Muscle of back (tissue), 11 donors: Measurements from ENCODE around the gene ASMT. TPM values are rescaled to one million over a fixed set of nuclear protein-coding genes. Genes with fewer than 3 reads are reported as not detected.
"Not testable (repeated sequence)": the region's sequence is repeated elsewhere in the genome, so short reads cannot be mapped to it uniquely, and the experiment has no call there.

Experiments used
- DNase-seq, 3 donors: peaks; one replicate each; pipeline versions ENCODE4 v3.0.0 to v3.0.0-alpha.2; 2013
- polyA plus RNA-seq, 10 donors: library from polyadenylated mRNA; unstranded; fragments of 120-200 nt; gene quantifications; one replicate each; pipeline ENCODE4 v1.2.1, GENCODE V29; 2013; ENCODE audit not compliant: insufficient read length in 10 of 10

ASMT gene
- polyA plus RNA-seq, 10 donors = 0.15 to 0.67 (median 0.28) TPM; not detected in 6

DNA sequence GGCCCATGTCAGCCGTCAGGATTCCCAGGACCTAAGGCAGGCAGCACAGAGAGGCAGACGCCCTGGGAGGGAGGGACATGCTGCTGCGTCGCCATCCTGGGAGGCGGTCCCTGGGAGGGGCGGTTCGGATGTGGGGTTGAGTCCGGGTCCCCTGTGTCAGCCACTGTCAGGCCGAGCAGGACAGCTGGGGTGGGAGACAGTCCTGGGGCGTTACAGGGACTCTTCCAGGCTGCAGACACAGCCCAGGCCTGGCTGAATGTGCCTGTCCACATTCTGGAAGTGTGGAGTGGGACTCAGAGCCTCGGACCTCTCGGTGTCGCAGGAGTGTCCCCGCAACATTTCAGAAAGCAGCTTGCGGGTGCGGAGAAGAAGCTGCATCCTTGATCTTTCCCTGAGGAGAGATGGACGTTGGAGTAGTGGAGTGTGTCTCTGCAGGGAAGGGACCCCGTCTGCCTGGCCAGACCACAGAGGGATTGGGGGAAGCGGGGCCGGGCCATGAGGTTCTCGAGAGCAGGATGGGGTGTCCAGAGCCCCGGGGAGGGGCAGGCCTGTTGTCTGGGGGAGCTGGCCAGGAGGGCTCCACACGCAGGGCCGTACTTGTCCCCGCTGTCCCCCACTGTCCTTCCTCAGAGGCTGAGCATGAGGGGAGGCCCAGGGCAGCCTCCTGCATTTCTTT lies 17.4 kb upstream of the ASMT start:
- no peak for DNase-seq

DNA sequence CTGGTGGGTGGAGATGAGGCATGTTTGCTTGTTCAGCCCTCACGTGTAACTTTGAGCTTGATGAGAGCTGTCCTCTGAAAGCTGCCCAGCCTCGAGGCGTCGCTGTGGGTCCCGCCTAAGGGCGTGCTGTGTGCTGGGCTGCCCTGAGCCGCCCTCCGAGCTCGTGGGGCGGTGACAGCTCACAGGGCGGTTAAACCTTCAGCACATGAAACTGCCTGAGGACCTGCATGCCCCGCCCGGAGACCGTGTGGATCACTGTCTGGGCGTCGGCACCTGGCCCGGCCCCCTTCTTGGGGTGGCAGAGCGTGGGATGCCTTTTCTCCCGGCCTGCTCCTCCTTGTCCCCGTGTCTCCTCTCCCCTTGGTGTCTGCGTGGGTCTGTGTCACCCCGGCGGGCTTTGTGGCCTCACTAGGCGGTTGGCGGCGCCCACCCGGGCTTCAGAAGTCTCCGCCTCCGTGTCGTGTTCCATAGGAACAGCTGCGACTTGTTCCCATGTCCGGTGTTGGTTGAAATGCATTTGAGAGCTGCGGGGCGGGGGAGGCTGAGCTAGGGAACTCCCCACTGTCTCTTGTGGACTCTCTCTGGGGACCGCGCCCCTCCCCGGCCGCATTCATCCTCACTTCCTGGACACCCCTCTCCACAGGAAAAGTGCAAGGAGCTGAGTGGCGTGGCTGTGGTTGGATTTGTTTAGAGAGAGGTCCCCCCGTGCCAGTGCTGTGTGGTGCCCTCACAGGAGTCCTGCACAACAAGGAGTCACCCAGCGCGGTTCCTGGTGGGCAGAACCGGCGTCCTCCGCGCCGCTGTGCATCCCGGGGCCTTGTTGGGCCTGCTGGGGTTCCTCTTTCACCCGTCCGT lies 16.6 kb upstream of the ASMT start:
- DNase-seq = no peak

DNA sequence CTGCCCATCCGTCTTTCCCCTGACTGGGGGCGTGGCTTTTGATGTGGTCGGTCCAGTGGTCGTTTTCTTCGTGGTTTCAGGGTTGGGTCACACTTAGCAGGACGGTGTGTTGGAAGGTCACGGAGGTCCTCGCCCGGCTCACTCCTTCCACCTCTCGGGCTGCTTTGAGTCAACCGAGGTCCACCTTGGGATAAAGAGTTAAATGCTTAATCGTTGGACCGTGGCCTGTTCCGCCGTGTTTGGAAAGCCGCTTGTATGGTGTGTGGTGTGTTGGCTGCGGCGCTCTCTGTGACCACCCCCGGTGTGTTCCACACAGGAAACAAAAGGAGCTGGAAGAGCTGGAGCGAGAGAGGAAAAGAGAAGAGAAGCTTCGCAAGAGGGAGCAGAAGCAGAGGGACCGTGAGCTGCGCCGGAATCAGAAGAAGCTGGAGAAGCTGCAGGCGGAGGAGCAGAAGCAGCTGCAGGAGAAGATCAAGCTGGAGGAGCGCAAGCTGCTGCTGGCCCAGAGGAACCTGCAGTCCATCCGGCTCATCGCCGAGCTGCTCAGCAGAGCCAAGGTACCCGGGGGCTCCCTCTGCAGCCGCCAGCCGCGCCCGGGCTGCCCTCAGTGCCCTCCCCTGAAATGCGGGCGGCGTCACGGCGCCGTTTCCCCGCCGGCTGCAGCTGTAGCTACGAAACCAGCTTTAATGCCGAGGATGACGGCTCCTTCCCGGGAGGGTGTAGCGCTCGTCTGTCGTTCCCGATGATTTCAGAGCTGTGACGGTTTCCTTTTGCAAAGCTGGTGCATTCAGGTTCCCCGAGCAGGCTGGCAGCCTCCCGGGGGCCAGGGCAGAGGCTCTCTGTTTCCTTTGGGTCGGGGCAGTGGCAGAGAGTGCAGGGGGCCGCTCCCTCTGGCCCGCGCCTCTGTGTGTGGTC lies 15.7 kb upstream of the ASMT start:
- DNase-seq = no peak

DNA sequence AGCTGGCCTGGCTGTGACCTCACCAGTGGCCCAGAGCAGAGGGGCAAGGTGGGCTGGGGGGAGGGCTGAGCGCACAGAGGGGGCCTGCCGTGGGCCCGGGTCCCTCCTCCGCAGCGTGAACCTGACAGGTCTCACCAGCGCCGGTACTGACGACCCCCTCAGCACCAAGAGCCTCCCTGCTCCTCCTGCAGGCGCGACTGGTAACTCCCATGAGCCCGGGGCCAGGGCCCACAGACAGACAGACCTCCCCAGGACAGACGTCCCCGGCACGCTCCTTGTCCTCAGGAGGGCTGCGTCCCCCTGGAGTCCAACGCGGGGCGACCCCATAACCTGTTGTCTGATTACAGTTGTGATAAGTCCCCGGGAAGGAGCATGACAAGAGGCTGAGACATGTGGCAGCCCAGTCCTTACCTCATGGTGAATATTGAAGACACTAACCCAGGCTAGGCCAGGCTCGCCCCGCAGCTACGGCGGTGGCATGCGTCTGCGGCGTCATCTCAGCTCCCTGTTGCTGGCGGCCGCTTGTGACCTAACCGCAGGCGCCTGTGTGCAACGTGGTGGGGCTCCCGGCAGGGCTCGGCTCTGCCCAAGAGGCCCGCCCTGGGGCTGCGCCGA lies 15.0 kb upstream of the ASMT start:
- no peak for DNase-seq

DNA sequence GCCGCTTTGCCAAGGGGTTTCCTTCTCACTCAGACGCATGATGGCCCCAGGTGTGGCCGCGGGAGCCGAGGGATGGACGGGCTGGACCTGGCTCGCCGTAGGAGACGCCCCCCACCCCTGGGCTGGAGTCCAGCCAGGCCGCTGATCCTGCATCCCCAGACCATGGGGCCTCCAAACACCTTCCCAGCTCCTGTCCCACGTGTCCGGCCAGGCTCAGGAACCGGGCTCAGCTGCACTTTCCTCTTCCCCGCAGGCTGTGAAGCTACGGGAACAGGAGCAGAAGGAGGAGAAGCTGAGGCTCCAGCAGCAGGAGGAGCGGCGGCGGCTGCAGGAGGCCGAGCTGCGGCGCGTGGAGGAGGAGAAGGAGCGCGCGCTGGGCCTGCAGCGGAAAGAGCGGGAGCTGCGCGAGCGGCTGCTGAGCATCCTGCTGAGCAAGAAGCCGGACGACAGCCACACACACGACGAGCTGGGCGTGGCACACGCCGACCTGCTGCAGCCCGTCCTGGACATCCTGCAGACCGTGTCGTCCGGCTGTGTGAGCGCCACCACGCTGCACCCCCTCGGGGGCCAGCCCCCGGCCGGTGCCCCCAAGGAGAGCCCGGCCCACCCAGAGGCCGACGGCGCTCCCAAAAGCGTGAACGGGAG lies 14.3 kb upstream of the ASMT start:
- no peak for DNase-seq

DNA sequence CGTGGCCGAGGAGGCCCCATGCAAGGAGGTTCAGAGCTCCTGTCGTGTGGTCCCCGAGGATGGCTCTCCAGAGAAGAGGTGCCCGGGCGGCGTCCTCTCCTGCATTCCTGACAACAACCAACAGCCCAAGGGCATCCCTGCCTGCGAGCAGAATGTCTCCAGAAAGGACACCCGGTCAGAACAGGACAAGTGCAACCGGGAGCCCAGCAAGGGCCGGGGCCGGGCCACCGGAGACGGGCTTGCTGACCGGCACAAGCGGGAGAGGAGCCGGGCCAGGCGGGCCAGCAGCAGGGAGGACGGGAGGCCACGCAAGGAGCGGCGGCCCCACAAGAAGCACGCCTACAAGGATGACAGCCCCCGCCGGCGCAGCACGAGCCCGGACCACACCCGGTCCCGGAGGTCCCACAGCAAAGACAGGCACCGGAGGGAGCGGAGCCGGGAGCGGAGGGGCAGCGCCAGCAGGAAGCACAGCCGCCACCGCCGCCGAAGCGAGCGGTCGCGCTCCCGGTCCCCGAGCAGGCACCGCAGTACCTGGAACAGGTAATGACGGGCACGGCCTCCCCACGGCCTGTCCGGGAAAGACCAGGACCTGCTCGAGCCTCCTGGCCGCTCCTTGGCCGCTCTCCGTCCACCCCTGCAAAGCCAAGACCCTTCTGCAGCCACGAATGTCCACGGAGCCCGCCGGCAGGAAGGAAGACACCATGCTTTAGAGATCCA lies 13.7 kb upstream of the ASMT start:
- no peak for DNase-seq

DNA sequence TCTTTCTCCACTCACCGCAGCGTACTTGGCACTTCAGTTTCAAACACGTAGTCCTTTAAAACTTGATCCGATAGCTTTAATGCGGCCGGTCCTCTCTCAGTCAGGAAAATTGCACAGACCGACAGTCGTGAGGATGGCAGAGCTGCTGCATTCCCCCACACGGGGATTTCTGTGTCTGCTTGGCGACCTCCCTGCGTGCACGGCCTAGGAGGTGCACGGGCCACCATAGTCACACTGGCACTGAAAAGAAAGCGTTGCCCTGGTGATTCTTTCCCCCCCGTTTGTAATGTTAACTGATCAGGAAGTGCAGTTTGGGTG lies 13.1 kb upstream of the ASMT start:
- no peak for DNase-seq

DNA sequence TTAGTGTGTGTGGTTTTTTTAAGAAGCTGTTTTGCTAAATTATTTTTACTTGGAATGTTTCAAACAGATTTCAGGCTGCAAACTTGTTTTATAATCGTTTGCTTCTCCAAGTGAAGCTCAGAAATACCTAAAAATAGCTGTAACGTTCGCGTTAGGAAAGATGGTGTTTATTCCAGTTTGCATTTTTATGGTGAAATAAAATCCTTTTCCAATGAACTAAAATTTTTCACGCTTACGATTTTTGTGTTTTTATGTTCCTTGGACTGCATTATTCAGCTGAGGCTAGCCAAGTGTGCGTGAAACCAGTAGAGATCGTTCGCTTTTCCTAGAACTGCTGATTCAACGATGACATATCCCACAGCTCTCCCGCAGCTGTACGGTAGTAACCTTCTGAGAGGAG lies 12.6 kb upstream of the ASMT start:
- no peak for DNase-seq

DNA sequence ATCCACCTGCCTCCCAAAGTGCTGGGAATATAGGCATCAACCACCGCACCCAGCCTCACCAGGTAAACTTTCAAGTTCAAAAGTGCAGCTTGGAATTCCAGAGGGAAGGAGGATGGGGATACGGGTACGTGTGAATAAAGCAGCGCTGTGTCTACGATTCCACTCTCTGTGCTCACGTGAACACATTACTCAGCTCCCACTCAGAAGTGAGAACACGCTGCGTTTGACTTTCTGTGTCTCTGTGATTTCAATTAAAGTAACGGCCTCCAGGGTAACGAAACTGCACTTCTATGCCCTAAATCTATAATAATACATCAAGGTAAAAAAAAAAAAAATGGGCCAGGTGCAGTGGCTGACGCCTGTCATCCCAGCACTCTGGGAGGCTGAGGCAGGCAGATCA lies 8.4 kb upstream of the ASMT start:
- no peak for DNase-seq

DNA sequence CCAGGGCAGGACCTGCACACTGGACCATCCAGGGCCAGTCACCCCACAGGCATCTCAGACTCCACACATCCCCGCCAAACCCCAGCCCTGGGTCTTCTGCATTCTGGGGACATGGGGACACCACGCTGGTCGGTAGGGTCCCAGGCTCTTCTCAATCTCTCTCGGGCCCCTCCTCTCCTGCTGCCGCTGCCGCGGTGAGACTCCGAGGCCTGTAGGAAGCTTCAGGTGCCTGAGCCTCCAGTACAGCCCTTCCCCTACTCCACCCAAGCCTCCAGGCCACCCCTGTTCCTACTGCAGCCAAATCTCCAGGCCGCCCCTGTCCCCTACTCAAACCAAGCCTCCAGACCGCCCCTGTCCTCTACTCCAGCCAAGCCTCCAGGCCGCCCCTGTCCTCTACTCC lies 5.5 kb upstream of the ASMT start:
- no peak for DNase-seq

DNA sequence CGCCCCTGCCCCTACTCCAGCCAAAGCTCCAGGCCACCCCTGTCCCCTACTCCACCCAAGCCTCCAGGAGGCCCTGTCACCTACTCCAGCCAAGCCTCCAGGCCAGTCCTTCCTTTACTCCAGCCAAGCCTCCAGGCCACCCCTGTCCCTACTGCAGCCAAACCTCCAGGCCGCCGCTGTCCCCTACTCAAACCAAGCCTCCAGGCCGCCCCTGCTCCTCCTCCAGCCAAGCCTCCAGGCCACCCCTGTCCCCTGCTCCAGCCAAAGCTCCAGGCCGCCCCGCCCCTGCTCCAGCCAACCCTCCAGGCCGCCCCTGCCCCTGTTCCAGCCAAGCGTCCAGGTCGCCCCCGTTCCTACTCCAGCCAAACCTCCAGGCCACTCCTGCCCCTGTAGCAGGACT lies 5.1 kb upstream of the ASMT start:
- peak in 1 of 3 donors; percentile 57 for DNase-seq

DNA sequence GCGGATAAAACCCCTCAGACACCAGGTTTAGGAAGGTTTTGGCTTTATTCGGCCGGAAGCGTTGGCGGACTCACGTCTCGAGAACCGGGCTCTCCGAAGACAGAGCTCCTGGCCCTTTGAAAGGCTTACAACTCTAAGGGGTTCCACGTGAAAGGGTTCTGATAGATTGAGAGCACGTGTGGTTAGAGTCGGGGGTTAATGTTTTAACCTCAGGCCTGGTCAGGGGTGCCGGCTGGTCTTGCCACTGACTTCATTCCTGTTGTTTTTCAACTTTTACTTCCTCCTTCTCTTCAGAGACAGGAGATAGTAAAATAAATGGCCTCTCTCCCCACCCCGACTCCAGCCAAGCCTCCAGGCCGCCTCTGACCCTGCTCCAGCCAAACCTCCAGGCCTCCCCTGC lies 4.7 kb upstream of the ASMT start:
- DNase-seq = no peak

DNA sequence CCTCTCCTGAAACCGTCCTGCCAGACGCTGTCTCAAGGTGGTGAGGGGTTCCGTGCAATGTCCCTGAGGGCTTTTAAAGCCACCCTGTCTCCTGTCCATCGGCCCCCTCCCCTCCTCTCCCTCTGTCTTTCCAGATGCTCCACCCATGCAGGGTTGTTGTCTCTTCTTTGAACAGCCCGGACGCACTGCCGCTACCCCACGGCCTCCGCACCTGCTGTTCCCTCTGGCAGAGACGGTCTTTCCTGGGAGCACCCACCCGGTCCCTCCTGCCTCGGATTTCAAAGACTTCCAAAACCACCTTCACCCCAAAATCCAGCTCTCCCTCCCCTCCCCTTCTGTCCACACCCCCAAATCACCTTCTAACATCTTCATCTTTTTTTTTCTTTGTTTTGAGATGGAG lies 4.1 kb upstream of the ASMT start:
- no peak for DNase-seq

DNA sequence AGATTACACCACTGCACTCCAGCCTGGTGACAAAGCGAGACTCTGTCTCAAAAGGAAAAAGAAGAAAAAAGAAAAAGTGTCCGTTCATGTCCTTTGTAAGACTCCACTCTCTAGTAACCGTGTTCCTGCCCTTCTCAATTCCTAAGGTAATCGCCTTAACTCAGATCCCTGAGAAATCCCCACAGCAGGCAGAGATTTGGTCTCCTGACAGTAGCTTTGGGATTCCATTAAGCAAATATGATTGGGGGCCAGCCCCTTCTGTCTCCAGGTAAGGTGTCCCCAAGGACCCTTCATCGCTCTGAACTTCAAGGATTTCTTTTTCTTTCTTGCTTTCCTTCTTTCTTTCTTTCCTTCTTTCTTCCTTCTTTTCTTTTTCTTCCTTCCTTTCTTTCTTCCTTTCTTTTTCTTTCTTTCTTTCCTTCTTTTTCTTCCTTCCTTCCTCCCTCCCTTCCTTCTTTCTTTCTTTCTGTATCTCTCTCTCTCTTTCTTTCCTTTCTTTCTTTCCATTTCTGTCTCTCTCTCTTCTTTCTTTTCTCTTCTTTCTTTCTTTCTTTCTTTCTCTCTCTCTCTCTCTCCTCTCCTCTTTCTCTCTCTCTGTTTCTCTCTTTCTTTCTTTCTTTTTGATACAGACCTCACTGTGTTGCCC lies 2.1 kb upstream of the ASMT start:
- no peak for DNase-seq

DNA sequence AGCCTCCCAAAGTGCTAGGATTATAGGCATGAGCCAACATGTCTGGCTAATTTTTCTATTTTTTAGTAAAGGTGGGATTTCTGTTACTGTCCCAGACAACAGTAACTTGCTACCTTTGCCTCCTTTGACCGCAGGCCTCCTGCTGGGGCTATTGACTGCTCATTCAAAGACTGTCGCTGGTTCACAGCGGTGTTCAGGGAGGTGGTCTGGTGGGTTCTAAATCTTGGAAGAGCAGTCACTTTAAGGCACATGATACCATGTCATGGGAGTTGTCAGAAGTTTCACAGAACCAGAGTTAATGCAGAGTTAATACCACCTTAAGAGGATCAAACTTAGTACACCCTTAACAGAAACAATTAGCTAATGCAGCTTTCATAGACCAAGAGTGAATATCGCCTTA lies 3.8 kb downstream of the ASMT start:
- DNase-seq = no peak

DNA sequence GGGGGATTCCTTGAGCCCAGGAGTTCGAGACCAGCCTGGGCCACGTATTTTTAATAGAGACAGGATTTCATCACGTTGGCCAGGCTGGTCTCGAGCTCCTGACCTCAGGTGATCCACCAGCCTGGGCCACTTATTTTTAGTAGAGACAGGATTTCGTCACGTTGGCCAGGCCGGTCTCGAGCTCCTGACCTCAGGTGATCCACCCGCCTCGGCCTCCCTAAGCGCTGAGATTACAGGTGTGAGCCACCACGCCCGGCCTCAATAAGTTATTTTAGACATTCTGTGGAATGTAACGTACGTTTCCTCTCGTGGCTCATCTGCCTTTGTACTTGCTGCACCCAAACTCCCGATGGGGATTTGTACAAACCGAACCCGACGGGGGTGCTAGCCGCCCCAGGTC lies 8.8 kb downstream of the ASMT start:
- DNase-seq = no peak

DNA sequence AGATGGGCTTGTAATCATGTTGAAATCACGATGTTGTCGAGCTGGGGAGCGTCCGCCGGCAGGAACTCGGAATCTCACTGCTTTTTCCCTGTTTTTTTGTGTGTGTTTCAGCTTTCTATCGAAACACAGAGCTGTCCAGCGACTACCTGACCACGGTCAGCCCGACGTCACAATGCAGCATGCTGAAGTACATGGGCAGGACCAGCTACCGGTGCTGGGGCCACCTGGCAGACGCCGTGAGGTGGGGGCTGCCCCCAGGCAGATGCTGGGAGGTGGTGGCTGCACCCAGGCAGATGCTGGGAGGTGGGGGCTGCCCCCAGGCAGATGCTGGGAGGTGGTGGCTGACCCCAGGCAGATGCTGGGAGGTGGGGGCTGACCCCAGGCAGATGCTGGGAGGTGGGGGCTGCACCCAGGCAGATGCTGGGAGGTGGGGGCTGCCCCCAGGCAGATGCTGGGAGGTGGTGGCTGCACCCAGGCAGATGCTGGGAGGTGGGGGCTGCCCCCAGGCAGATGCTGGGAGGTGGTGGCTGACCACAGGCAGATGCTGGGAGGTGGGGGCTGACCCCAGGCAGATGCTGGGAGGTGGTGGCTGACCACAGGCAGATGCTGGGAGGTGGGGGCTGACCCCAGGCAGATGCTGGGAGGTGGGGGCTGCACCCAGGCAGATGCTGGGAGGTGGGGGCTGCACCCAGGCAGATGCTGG lies 9.4 kb downstream of the ASMT start:
- not testable (repeated sequence) for DNase-seq

DNA sequence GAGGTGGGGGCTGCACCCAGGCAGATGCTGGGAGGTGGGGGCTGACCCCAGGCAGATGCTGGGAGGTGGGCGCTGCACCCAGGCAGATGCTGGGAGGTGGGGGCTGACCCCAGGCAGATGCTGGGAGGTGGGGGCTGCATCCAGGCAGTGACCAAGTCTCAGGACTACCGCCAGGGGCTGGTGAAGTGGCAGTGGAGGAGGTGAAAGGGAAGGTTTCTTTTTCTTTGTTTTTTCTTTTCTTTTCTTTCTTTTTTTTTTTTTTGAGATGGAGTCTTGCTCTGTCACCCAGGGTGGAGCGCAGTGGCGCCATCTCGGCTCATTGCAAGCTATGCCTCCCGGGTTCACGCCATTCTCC lies 10.0 kb downstream of the ASMT start:
- DNase-seq = not testable (repeated sequence)

DNA sequence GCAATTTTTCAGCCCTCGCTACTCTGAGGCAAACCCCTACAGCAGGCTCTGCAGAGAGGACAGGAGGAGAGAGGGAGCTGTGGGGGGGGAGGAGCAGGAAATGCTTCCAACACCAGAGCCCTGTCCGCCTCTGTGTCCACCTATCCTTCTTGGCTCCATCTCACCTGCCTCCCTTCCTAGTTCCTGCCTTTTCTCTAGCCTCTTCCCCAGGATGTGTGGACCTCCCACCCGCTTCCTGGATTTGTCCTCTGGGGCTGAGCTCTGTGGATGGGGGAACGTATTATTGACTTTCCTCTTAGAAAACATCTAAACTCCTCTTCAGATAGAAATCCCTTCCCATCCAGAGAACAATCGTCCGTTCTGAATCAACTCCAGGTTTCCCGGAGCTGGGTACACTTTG lies 14.4 kb downstream of the ASMT start:
- DNase-seq = no peak

DNA sequence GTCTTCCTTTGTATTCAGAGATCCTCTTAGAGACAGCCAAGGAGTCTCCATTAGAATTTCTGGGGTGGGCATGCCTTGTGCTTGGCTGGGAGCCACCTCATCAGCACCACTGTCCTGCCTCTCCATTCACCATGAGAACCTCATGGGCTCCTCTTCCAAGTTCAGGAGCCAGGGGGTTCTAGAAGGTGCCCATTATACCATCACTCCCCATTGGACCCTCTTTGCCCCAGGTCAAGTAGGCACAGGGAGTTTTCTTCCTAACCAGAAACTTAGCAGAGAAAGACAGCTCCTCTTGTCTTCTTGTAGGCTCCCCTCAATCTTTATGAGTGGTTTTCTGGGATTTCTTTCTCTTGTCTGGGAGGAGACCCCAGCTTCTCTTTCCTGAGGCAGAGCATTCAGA lies 31.1 kb downstream of the ASMT start:
- DNase-seq = no peak
